H1 (cell line): ENCODE measurements around the gene THOC7. TPM values are rescaled to one million over a fixed set of nuclear protein-coding genes. Genes with fewer than 3 reads are reported as not detected.

ENCODE experiments used
- CTCF ChIA-PET: fragments of 300-600 bp; sonication (Branson Sonifier 250); formaldehyde crosslinking; loops from one replicate; lab custom pipeline; 2021; ENCODE audit not compliant: partially characterized antibody; lab: Charles Lee
- POLR2A ChIA-PET: fragments of 300-600 bp; sonication (Branson Sonifier 250); formaldehyde crosslinking; loops from one replicate; lab custom pipeline; 2021; ENCODE audit warnings: inconsistent platforms; ENCODE audit not compliant: partially characterized antibody; lab: Charles Lee
- DNase-seq, 2 experiments: peaks; one replicate each; pipeline versions ENCODE4 v3.0.0 to v3.0.0-alpha.2; 2010 to 2022; ENCODE audit warnings: low spot score in 2 of 2, low read depth in 1 of 2, mixed read lengths in 1 of 2
- FAIRE-seq: peaks from 2 replicates; lab custom pipeline; 2011; peaks lifted over from hg19 to GRCh38; lab: Jason Lieb, UNC
- H2AFZ ChIP-seq: 2 replicates; pipeline ENCODE4 v1.8.1; 2012; ENCODE audit warnings: low read length, inconsistent platforms
- H2AK5ac ChIP-seq: 2 replicates; pipeline ENCODE4 v1.6.1; 2013; ENCODE audit warnings: low read depth, low read length
- H2BK120ac ChIP-seq: replicated peaks from 2 replicates; pipeline ENCODE3; 2013; ENCODE audit warnings: low read depth, low read length, inconsistent platforms
- H2BK12ac ChIP-seq: 2 replicates; pipeline ENCODE4 v1.6.1; 2013; ENCODE audit warnings: low read depth, low read length
- H2BK15ac ChIP-seq: 2 replicates; pipeline ENCODE4 v1.6.1; 2013; ENCODE audit warnings: low read length
- H2BK20ac ChIP-seq: 2 replicates; pipeline ENCODE4 v1.6.1; 2013; ENCODE audit warnings: low read length
- H2BK5ac ChIP-seq: 2 replicates; pipeline ENCODE4 v1.6.1; 2013; ENCODE audit warnings: low read depth, low read length
- H3K14ac ChIP-seq: 2 replicates; pipeline ENCODE4 v1.6.1; 2013; ENCODE audit warnings: inconsistent platforms; ENCODE audit not compliant: insufficient read length
- H3K18ac ChIP-seq: 2 replicates; pipeline ENCODE4 v1.6.1; 2013; ENCODE audit warnings: low read length; ENCODE audit errors: extremely low read depth
- H3K23ac ChIP-seq: 2 replicates; pipeline ENCODE4 v1.6.1; 2013; ENCODE audit warnings: inconsistent platforms; ENCODE audit not compliant: insufficient read length
- H3K23me2 ChIP-seq: 2 replicates; pipeline ENCODE4 v1.6.1; 2013; ENCODE audit warnings: low read depth, low read length
- H3K27ac ChIP-seq: 2 replicates; pipeline ENCODE4 v1.6.1; 2011; ENCODE audit warnings: low read depth, low read length, inconsistent platforms
- H3K27me3 ChIP-seq, 4 experiments: replicated peaks in 1 of 4; 1 replicate in 1 of 4; 2 replicates in 3 of 4; pipeline versions ENCODE4 v1.6.1 to v1.8.1; 2011 to 2013; ENCODE audit warnings: low read length in 3 of 4, mild to moderate bottlenecking in 3 of 4, inconsistent platforms in 2 of 4, mixed read lengths in 2 of 4, moderate library complexity in 1 of 4; ENCODE audit not compliant: control insufficient read depth in 3 of 4, insufficient read depth in 3 of 4; ENCODE audit errors: extremely low read depth in 1 of 4
- H3K36me3 ChIP-seq, 4 experiments: 2 replicates each; pipeline versions ENCODE4 v1.6.1 to v1.8.1; 2011 to 2013; ENCODE audit warnings: mild to moderate bottlenecking in 4 of 4, low read length in 3 of 4, moderate library complexity in 2 of 4, control low read depth in 1 of 4, inconsistent platforms in 1 of 4; ENCODE audit not compliant: insufficient read depth in 4 of 4, control insufficient read depth in 2 of 4
- H3K4ac ChIP-seq: replicated peaks from 2 replicates; pipeline ENCODE3; 2013; ENCODE audit warnings: low read length, low read depth, mixed read lengths, inconsistent platforms; ENCODE audit not compliant: insufficient read length
- H3K4me1 ChIP-seq, 4 experiments: replicated peaks in 1 of 4; 1 replicate in 1 of 4; 2 replicates in 3 of 4; pipeline versions ENCODE4 v1.6.1 to v1.8.1; 2011 to 2013; ENCODE audit warnings: low read length in 3 of 4, inconsistent platforms in 2 of 4, mixed read lengths in 1 of 4; ENCODE audit not compliant: insufficient read depth in 4 of 4, control insufficient read depth in 3 of 4
- H3K4me2 ChIP-seq, 2 experiments: 2 replicates each; pipeline versions ENCODE4 v1.6.1 to v1.8.1; 2011 to 2013; ENCODE audit warnings: low read depth in 2 of 2, low read length in 2 of 2, control low read depth in 1 of 2, inconsistent platforms in 1 of 2, mild to moderate bottlenecking in 1 of 2; ENCODE audit not compliant: insufficient read depth in 1 of 2
- H3K4me3 ChIP-seq, 4 experiments: fragments of 200-600, 300-600 bp in 1 of 4; sonication (generic), shearing (Covaris generic), sonication (Bioruptor Twin) in 1 of 4; 2 replicates each; pipeline versions ENCODE4 v1.5.1 to v1.8.1; 2011 to 2016; ENCODE audit warnings: low read length in 4 of 4, low read depth in 3 of 4, control low read depth in 2 of 4, inconsistent platforms in 2 of 4, mild to moderate bottlenecking in 2 of 4, mixed read lengths in 1 of 4, moderate library complexity in 1 of 4; ENCODE audit not compliant: insufficient read depth in 2 of 4; ENCODE audit errors: extremely low read depth in 1 of 4
- H3K56ac ChIP-seq: replicated peaks from 2 replicates; pipeline ENCODE3; 2013; ENCODE audit warnings: low read depth, mild to moderate bottlenecking, mixed read lengths, low read length, inconsistent platforms; ENCODE audit not compliant: insufficient read length
- H3K79me1 ChIP-seq: 2 replicates; pipeline ENCODE4 v1.6.1; 2013; ENCODE audit warnings: low read depth, low read length, control low read depth
- H3K79me2 ChIP-seq, 2 experiments: 2 replicates each; pipeline versions ENCODE4 v1.6.1 to v1.8.1; 2012 to 2013; ENCODE audit warnings: low read length in 2 of 2, mild to moderate bottlenecking in 2 of 2, inconsistent platforms in 1 of 2; ENCODE audit not compliant: insufficient read depth in 2 of 2, control insufficient read depth in 1 of 2
- H3K9ac ChIP-seq, 4 experiments: replicated peaks in 1 of 4; 1 replicate in 1 of 4; 2 replicates in 3 of 4; pipeline versions ENCODE4 v1.6.1 to v1.8.1; 2011 to 2013; ENCODE audit warnings: low read depth in 3 of 4, low read length in 3 of 4, control low read depth in 2 of 4, mild to moderate bottlenecking in 2 of 4, moderate library complexity in 2 of 4, inconsistent platforms in 1 of 4; ENCODE audit errors: extremely low read depth in 1 of 4
- H3K9me3 ChIP-seq, 2 experiments: 2 replicates each; pipeline versions ENCODE4 v1.6.1 to v1.8.1; 2012 to 2013; ENCODE audit warnings: mild to moderate bottlenecking in 2 of 2, moderate library complexity in 2 of 2, control low read depth in 1 of 2, inconsistent platforms in 1 of 2, low read depth in 1 of 2, low read length in 1 of 2, mixed read lengths in 1 of 2; ENCODE audit not compliant: insufficient read depth in 2 of 2
- H4K20me1 ChIP-seq, 2 experiments: replicated peaks in 1 of 2; 2 replicates each; pipeline versions ENCODE3 to v1.8.1; 2011 to 2013; ENCODE audit warnings: inconsistent platforms in 2 of 2, low read length in 2 of 2, mild to moderate bottlenecking in 1 of 2; ENCODE audit not compliant: insufficient read depth in 2 of 2, control insufficient read depth in 1 of 2
- H4K5ac ChIP-seq: 2 replicates; pipeline ENCODE4 v1.6.1; 2013; ENCODE audit warnings: low read length, low read depth, mixed read lengths, inconsistent platforms; ENCODE audit not compliant: insufficient read length
- H4K8ac ChIP-seq: 2 replicates; pipeline ENCODE4 v1.8.0; 2013; ENCODE audit warnings: mild to moderate bottlenecking, moderate library complexity, low read length, inconsistent platforms; ENCODE audit not compliant: insufficient read depth; ENCODE audit errors: extremely low read depth
- H4K91ac ChIP-seq: replicated peaks from 2 replicates; pipeline ENCODE3; 2013; ENCODE audit warnings: low read length, mixed read lengths, inconsistent platforms; ENCODE audit not compliant: insufficient read length
- ASH2L ChIP-seq: fragments of 200-600, 300-600 bp; sonication (generic); IDR thresholded peaks from one replicate; pipeline ENCODE4 v1.7.1; 2017; ENCODE audit warnings: low read length
- CREB1 ChIP-seq: IDR thresholded peaks from 2 replicates; pipeline ENCODE4 v1.6.1; 2012; ENCODE audit warnings: inconsistent platforms
- EGR1 ChIP-seq: IDR thresholded peaks from 2 replicates; pipeline ENCODE4 v1.6.1; 2011; ENCODE audit warnings: low read depth, low read length, borderline replicate concordance
- EP300 ChIP-seq, 2 experiments: IDR thresholded peaks; 1 replicate in 1 of 2; 2 replicates in 1 of 2; pipeline ENCODE4 v1.6.1; 2011 to 2012; ENCODE audit warnings: low read depth in 2 of 2, low read length in 2 of 2, mild to moderate bottlenecking in 2 of 2, borderline replicate concordance in 1 of 2, inconsistent platforms in 1 of 2, moderate library complexity in 1 of 2
- HDAC6 ChIP-seq: IDR thresholded peaks from one replicate; pipeline ENCODE4 v1.7.1; 2012; ENCODE audit warnings: low read depth, mild to moderate bottlenecking, inconsistent platforms, low read length, moderate library complexity
- MAX ChIP-seq: IDR thresholded peaks from 2 replicates; pipeline ENCODE4 v1.6.1; 2012; ENCODE audit warnings: inconsistent platforms
- NANOG ChIP-seq: IDR thresholded peaks from 2 replicates; pipeline ENCODE4 v1.6.1; 2011; ENCODE audit warnings: low read length, low read depth, mild to moderate bottlenecking, inconsistent platforms; ENCODE audit not compliant: insufficient read depth, poor library complexity, severe bottlenecking
- POLR2AphosphoS5 ChIP-seq: IDR thresholded peaks from 2 replicates; pipeline ENCODE4 v1.6.1; 2011; ENCODE audit warnings: low read depth, low read length
- SIRT6 ChIP-seq: IDR thresholded peaks from one replicate; pipeline ENCODE4 v1.7.1; 2012; ENCODE audit warnings: low read length, inconsistent platforms
- SP2 ChIP-seq: IDR thresholded peaks from 2 replicates; pipeline ENCODE4 v1.6.1; 2012; ENCODE audit warnings: mild to moderate bottlenecking, low read length, inconsistent platforms
- SRF ChIP-seq: IDR thresholded peaks from 2 replicates; pipeline ENCODE4 v1.6.1; 2011; ENCODE audit warnings: mild to moderate bottlenecking, low read depth, low read length, moderate library complexity
- SUZ12 ChIP-seq: fragments of 200-600 bp; sonication (generic); IDR thresholded peaks from 2 replicates; pipeline ENCODE4 v1.6.1; 2012; ENCODE audit warnings: mild to moderate bottlenecking, inconsistent platforms, low read length, moderate library complexity, mixed read lengths
- TEAD4 ChIP-seq: IDR thresholded peaks from 2 replicates; pipeline ENCODE4 v1.6.1; 2012; ENCODE audit warnings: low read depth, low read length, inconsistent platforms, mixed read lengths
- USF2 ChIP-seq: IDR thresholded peaks from 2 replicates; pipeline ENCODE4 v1.6.1; 2011; ENCODE audit warnings: low read length, improper control_type of control experiment
- WGBS, 2 experiments: shearing (Covaris generic) in 1 of 2; methylation state at CpG; one replicate each; pipeline versions ENCODE4 v1.1.6 to v1.1.7; 2013 to 2015; ENCODE audit warnings: low lambda C conversion rate in 2 of 2, mixed read lengths in 2 of 2, inconsistent platforms in 1 of 2, low coverage in 1 of 2, missing lambda C conversion rate in 1 of 2; ENCODE audit not compliant: insufficient replicate concordance in 2 of 2, insufficient coverage in 1 of 2, insufficient read length in 1 of 2; ENCODE audit errors: extremely low coverage in 1 of 2, missing lambda C conversion rate in 1 of 2; 5-methylcytosine and 5-hydroxymethylcytosine counted together
- polyA plus RNA-seq, 7 experiments: library from polyadenylated mRNA; depleted of rRNA in 3 of 7; stranded (reverse) in 5 of 7; unstranded in 2 of 7; fragments of >200 nt in 5 of 7; fragments of 200-250 nt in 2 of 7; gene quantifications; 1 replicate in 5 of 7; 2 replicates in 1 of 7; 4 replicates in 1 of 7; pipeline versions ENCODE4 v1.2.1 to v1.2.3, GENCODE V29; 2011 to 2013; ENCODE audit warnings: missing spikeins in 2 of 7, mixed read lengths in 2 of 7
- total RNA-seq: library from RNA; stranded (reverse); fragmentation: NEBNext Ultra II Directional; extraction: Animal tissue kit (Norgen Biotek cat#: 25700); gene quantifications from 2 replicates; pipeline ENCODE4 v1.2.1, GENCODE V29; 2021

Gene THOC7
- total and polyA plus RNA-seq, 2 of the 8 experiments (the other 6 are each of a cell fraction or from before 2014, with no cell fraction given) = 18.7 to 74.0 TPM

GRCh38 chr3:63824309-63824708, 39.3 kb downstream of the THOC7 start:
- H3K79me2 ChIP-seq = no peaks in the 10 kb centered on the region
- FAIRE-seq (no peak), DNase-seq (no peak)
- no peak overlapping the region for H2BK120ac ChIP-seq
- H3K4me1 ChIP-seq = no peaks in the 10 kb centered on the region
- no peaks in the 10 kb centered on the region for H4K20me1 ChIP-seq
- CTCF ChIA-PET = interaction anchor here (0.8 to 1.5 kb wide), 4 partner anchors 22 to 474 kb away, joined by 3 to 10 read pairs (median 3); no protein-coding TSS in a partner anchor
- H2AK5ac ChIP-seq = no peak overlapping the region
- H3K23me2 ChIP-seq = no peaks in the 10 kb centered on the region; the same call in 1 of the 2 replicates
- no peak overlapping the region for H3K18ac ChIP-seq
- H3K27ac ChIP-seq = no peak overlapping the region
- H2BK12ac ChIP-seq = no peak overlapping the region
- H3K4ac ChIP-seq = no peak overlapping the region
- POLR2A ChIA-PET = interaction anchor here (0.7 kb wide), 1 partner anchor 22 kb away, joined by 3 read pairs; no protein-coding TSS in a partner anchor
- H3K9me3 ChIP-seq = no peaks in the 10 kb centered on the region
- H3K9ac ChIP-seq = no peak overlapping the region
- no peak overlapping the region for H2AFZ ChIP-seq
- H2BK5ac ChIP-seq = no peak overlapping the region
- no peak overlapping the region for H3K23ac ChIP-seq
- no peak overlapping the region for H2BK15ac ChIP-seq
- no peak overlapping the region for H4K91ac ChIP-seq
- no peak overlapping the region for H3K56ac ChIP-seq
- H4K5ac ChIP-seq = no peak overlapping the region
- H3K36me3 ChIP-seq = no peaks in the 10 kb centered on the region; a peak in 1 of 8 replicates
- H3K14ac ChIP-seq = no peak overlapping the region
- H3K79me1 ChIP-seq = no peaks in the 10 kb centered on the region
- no peak overlapping the region for H4K8ac ChIP-seq
- H3K27me3 ChIP-seq = no peaks in the 10 kb centered on the region
- H3K4me2 ChIP-seq = no peak overlapping the region
- WGBS, 2 experiments = 85% methylated on average over 4 of the region's 4 CpGs; no CpG with 5 or more reads in 1 of the 2 experiments
- H2BK20ac ChIP-seq = no peak overlapping the region
- H3K4me3 ChIP-seq = no peak overlapping the region
- TF ChIP-seq MAX = no peak
- TF ChIP-seq TEAD4 = no peak
- TF ChIP-seq NANOG = no peak
- no peak for TF ChIP-seq EGR1
- no peak for TF ChIP-seq CREB1
- TF ChIP-seq POLR2AphosphoS5 = no peak
- TF ChIP-seq ASH2L = no peak
- no peak for TF ChIP-seq HDAC6
- TF ChIP-seq SIRT6 = no peak
- TF ChIP-seq SUZ12 = no peak
- no peak for TF ChIP-seq EP300 (IDR thresholded peaks at IDR 0.05; ENCODE audit: borderline replicate concordance in 1 of 2, low read depth in 2 of 2, low read length in 2 of 2)
- TF ChIP-seq SRF = no peak
- no peak for TF ChIP-seq SP2
- TF ChIP-seq USF2 = no peak
